GM19467 (cell line): ENCODE measurements around the gene AFF4.
"Not testable (repeated sequence)": the region's sequence is repeated elsewhere in the genome, so short reads cannot be mapped to it uniquely, and the experiment has no call there.

Experiments
- ATAC-seq: cut with Tn5 transposase; IDR thresholded peaks from one replicate; pipeline ENCODE4 v1.9.1; 2021; ENCODE audit warnings: mild to moderate bottlenecking, moderate library complexity; ENCODE audit not compliant: unreplicated experiment

The AFF4 gene, protein sequence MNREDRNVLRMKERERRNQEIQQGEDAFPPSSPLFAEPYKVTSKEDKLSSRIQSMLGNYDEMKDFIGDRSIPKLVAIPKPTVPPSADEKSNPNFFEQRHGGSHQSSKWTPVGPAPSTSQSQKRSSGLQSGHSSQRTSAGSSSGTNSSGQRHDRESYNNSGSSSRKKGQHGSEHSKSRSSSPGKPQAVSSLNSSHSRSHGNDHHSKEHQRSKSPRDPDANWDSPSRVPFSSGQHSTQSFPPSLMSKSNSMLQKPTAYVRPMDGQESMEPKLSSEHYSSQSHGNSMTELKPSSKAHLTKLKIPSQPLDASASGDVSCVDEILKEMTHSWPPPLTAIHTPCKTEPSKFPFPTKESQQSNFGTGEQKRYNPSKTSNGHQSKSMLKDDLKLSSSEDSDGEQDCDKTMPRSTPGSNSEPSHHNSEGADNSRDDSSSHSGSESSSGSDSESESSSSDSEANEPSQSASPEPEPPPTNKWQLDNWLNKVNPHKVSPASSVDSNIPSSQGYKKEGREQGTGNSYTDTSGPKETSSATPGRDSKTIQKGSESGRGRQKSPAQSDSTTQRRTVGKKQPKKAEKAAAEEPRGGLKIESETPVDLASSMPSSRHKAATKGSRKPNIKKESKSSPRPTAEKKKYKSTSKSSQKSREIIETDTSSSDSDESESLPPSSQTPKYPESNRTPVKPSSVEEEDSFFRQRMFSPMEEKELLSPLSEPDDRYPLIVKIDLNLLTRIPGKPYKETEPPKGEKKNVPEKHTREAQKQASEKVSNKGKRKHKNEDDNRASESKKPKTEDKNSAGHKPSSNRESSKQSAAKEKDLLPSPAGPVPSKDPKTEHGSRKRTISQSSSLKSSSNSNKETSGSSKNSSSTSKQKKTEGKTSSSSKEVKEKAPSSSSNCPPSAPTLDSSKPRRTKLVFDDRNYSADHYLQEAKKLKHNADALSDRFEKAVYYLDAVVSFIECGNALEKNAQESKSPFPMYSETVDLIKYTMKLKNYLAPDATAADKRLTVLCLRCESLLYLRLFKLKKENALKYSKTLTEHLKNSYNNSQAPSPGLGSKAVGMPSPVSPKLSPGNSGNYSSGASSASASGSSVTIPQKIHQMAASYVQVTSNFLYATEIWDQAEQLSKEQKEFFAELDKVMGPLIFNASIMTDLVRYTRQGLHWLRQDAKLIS

DNA sequence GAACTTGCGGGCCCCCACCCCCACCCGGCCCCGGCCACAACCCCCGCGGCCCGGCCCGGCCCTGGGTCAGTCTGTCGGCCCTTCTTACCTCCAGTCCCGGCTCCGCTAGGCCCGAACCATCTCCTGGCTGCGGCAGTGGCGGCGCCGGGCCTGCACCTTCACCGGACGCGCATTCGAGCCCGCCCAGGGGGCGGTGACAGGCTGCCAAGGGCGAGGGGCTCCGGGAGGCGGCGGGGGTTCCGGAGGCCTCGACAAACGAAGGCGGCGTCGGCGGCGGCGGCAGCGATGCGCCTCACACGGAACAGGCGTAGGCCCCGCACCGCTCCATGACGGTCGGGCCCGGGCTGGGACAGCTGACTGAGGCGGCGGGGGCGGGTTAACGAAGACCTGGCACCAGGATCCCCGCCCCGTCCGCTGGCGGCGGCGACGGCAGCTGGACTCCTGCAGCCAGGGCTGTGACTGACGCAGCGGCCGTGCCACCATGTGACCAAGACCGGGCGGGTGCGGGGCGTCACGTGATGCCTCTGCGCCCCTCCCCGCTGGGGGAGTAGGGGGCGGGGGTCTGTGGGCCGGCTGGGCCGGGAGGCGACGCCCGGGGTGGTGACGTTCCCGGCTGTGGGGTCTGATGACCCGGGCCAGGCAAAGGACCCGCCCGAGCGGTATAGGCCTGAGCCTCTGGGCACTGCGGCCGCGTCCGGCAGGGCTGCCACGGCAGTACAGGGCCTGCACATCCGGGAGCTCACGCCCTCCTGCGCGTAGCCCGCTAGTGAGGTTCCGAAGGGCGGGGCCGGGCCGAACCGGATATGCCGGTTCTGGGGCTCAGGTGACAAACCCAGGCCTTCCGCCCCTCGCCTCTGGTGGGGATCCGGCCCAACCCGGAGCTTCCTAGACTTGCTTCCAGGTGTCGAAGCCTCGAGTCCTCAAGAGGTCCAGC lies at the start of gene AFF4:
Gene AFF4 (minus strand): TSS at position 464 of the 934 bp plus-strand sequence. CDS start 26,445 bp downstream, outside the sequence.
- ATAC-seq, result peak; percentile 94

DNA sequence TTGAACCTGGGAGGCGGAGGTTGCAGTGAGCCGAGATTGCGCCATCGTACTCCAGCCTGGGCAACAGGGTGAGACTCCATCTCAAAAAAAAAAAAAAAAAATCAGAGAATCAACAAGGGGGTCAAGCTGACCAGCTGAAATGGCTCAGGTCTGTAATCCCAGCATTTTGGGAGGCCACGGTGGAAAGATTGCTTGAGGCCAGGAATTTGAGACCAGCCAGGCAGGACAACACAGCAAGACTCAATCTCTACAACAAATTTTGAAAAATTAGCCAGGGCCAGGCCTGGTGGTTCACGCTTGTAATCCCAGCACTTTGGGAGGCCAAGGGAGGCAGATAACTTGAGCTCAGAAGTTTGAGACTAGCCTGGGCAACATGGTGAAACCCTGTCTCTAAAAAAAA lies 45.0 kb upstream of the AFF4 start:
- ATAC-seq, result not testable (repeated sequence)

DNA sequence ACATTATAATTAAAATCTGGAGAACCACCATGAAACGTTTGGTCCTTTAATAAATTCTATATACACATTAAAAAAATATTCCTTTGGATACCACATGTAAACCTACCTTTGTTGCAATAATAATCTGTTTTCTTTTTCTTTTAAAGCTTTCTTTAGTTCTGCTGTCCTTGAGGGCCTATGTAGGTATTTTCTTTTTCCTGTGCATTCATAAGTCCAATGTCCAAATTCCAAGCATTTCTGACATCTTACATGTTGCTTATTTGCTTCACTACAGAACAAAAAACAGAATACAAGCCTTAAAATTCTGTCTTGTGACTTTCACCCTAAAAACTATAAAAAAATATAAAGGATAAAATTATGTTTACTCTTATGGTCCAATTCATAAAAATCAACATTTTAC lies 43.2 kb upstream of the AFF4 start:
- no peak for ATAC-seq

DNA sequence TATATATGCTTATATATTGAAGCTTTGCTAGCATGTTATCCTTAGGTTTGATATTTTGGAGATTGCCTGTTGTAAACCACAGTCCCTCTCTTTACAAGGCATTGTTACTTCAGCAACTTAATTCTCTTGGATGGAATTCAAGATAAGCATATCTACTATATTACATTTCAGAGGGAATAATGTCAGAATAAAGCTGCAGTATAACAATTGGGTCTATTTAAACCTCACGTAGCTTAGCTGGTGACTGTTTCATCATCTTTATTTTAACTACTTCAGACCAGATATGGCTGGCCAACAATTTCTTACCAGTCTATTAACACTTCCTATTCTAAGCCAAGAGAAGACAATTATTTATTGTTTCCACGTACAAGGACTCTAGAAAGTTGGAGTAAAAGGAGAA lies 35.8 kb upstream of the AFF4 start:
- no peak for ATAC-seq

DNA sequence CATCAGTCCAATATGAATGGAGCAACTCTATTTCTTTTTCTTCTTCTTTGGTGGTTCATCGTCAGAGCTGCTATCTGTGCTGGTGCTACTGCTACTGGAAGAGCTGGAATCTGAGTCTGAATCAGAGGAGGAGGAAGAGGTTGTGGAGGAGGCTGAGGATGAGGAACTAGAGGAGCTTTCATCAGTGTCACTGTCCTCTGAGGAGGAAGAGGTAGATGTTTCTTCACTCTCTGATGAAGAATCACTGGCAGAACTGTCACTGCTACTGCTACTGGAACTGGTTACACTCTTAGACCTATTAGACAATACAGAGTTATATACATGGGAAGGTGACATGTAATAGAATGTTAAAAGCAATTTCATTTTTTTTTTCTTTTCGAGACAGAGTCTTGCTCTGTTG lies 35.1 kb upstream of the AFF4 start:
- no peak for ATAC-seq

DNA sequence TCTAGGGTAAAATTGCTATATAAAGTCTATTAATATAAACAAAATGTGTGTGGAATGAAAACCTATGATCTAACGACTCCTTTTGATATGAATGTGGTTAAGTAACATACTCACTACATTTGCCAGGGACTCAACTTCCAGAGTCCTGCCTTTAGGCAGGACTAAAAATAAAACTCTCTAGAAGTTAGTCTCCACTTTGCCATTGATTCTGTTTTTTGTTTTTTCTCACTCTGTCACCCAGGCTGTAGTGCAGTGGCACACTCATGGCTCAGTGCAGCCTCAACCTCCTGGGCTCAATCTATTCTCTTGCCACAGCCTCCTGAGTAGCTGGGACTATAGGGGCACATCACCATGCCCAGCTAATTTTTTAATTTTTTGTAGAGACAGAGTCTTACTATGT lies 32.9 kb upstream of the AFF4 start:
- no peak for ATAC-seq

DNA sequence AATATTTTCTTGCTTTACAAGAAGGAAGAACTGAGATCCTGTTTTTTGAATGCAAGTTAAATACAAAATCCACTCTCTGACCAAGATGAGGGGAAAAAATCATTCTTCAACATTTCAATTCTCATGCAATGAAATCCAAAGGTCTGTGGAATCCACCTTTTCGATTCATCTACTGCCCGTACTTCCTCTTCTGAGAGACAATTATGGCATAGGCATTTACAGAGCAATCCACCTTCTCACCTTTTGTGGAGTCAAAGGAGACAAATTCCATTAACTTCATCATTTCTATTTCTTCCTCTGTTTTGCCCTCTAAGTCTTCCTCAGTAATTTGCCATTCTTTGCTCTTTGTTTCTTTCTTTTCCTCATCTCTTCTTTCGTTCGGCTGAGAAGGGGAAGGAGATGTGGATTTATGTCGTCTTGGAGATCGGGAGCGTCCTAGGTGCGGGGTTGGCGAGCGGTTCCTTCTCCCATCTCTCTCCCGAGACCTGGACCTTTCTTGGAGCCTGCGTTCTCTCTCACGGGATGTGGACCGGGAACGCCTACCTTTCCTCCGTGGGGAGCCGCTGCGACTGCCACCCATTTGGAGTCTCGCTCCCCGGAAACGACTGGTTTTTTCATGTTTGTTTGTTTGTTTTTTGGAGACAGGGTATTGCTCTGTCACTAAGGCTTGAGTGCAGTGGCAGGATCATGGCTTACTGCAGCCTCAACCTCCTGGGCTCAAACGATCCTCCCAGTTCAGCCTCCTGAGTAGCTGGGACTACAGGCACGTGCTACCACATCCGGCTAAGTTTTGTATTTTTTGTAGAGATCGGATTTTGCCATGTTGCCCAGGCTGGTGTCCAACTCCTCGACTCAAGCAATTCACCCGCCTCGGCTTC lies 24.3 kb upstream of the AFF4 start:
- no peak for ATAC-seq

DNA sequence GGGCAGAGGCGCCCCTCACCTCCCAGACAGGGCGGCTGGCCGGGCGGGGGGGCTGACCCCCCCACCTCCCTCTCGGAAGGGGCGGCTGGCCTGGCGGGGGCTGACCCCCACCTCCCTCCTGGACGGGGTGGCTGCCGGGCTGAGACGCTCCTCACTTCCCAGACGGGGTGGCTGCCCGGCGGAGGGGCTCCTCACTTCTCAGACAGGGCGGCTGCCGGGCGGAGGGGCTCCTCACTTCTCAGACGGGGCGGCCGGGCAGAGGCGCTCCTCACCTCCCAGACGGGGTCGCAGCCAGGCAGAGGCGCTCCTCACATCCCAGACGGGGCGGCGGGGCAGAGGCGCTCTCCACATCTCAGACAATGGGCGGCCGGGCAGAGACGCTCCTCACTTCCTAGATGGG lies 19.5 kb upstream of the AFF4 start:
- ATAC-seq, result not testable (repeated sequence)

DNA sequence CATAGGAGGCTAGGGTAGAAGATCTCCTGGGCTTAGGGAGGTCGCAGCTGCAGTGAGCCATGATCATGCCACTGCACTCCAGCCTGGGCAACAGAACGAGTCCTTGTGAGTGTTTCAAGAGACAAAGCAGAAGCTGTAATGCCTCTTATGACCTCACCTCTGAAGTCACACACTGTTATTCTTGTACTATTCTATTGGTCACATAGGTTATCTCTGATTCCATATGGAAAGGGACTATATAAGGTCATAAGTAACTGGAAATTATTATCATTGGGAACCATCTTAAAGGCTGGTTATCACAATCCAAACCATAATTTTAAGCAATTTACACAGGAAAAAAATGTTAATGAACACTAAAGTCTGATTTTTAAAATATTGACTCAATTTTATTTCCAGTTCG lies 17.9 kb upstream of the AFF4 start:
- ATAC-seq, result no peak

DNA sequence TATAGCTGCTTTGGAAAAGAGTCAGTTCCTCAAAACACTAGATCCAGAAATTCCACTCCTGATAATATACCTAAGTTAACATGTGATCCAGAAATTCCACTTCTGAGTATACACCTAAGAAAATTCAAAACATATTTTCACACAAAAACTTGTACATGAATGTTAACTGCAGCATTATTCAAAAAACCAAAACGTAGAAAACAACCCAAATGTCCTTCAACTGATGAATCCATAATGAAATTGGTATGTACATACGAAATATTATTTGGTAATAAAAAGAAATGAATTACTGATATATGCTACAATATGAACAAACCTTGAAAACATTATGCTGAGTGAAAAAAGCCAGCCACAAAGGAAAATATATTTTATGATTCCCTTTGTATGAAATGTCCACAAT lies 16.5 kb upstream of the AFF4 start:
- ATAC-seq, result no peak

DNA sequence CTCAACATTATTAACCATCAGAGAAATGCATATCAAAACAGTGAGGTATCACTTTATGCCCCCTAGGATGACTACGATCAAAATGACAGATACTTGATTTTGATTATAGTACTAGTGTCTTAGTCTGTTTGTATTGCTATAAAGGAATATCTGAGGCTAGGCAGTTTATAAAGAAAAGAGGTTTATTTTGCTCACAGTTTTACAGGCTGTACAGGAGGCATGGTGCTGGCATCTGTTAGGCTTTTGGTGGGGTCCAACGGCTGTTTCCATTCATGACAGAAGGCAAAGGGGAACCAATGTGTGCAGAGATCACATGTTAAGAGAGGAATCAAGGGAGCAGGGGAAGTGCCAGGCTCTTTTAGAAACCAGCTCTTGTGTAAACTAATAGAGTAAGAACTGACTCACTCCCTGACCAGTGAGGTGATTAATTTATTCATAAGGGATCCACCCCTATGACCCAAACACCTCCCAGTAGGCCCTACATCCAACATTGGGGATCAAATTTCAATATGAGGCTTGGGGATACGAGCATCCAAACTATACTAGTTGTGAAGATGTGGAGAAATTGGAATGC lies 16.0 kb upstream of the AFF4 start:
- no peak for ATAC-seq

DNA sequence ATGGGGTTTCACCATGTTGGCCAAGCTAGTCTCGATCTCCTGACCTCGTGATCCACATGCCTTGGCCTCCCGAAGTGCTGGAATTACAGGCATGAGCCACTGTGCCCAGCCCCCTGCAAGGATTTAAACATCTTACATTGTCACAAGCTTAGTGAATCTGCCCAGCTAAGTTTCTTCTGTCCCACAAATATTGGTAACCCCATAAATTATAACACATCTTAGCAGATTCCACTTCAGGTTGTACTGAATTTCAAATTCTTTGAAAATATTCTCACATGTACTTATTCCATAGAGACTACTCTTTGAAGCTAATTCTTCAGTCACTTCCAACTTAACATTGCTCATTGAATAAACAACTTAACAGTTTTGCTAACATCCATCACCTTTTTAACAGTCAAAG lies 13.4 kb upstream of the AFF4 start:
- ATAC-seq, result no peak

DNA sequence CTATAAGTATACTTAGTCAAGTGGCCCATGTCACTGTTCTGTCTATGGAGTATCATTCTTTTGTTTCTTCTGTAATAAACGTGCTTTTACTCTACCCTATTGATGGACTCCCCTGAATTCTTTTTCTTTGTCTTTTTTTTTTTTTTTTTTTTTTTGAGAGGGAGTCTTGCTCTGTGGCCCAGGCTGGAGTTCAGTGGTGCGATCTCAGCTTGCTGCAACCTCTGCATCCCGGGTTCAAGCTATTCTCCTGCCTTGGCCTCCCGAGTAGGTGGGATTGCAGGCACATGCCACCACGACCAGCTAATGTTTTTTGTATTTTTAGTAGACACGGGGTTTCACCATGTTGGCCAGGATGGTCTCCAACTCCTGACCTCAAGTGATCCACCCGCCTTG lies 9.0 kb upstream of the AFF4 start:
- not testable (repeated sequence) for ATAC-seq

DNA sequence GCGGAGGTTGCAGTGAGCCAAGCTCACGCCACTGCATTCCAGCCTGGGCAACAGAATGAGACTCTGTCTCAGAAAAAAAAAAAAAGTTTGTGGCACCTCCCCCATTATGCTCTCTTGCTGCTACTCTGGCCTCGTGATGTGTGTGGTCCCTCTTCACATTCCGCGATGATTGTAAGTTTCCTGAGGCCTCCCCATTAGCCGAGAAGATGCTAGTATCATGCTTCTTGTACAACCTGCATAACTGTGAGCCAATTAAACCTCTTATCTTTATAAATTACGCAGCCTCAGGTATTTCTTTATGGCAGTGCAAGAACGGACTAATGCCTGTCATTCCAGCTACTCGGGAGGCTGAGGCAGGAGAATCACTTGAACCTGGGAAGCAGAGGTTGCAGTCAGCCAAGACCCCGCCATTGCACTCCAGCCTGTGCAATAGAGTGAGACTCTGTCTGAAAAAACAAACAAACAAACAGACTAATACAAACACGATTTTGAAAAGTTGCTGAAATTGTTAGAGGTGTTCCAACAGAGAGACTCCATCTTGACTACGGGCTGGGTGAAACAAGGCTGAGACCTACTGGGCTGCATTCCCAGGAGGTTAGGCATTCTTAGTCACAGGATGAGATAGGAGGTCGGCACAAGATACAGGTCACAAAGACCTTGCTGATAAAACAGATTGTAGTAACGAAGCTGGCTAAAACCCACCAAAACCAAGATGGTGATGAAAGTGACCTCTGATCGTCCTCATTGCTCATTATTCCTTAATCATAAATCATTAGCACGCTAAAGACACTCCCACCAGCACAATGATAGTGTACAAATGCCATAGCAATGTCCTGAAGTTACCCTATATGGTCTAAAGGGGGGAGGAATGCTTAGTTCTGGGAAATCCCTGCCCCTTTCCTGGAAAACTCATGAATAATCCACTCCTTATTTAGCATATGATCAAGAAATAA lies 8.3 kb upstream of the AFF4 start:
- ATAC-seq, result no peak

DNA sequence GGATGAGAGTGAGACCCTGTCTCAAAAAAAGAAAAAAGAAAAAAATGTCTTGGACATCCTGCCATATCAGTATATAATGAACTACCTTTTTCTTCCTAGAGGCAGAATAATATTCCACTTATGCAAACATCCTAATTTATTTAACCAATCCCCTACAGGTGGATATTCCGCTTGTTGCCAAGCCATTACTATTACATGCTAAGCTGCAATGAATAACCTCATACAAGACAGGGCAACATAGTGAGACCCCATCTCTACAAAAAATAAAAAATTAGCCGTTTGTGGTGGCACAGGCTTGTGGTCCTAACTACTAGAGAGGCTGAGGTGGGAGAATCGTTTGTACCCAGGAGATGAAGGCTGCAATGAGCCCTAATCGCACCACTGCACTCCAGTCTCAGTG lies 1.7 kb upstream of the AFF4 start:
- ATAC-seq, result no peak

DNA sequence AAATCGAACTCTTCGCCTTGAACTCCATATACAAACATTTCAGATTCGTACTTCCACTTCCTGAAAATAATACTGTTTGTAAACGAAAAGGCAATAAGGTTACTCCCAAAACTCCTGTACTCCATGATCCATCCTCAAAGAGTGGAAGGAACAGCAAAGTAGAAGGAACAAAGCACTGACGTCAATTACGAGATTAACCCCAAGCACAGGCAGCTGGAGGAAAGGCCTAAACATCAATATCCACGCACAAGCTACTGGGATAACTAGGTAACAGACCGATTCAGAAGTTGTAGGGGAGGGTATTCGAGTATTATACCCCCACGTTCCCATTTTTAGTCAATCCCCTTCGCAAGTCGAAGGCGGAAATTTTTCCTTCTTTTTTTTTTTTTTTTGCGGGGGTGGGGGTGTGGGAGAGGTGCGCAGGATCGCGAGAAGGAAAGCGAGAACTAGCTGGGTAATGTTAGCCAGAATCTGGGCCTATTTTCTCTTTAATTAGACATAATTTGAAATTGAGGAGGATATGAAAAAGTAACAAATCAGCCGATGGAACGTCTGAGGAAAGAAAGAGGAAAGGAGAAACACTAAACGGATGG lies 909 bp downstream of the AFF4 start:
- no peak for ATAC-seq

DNA sequence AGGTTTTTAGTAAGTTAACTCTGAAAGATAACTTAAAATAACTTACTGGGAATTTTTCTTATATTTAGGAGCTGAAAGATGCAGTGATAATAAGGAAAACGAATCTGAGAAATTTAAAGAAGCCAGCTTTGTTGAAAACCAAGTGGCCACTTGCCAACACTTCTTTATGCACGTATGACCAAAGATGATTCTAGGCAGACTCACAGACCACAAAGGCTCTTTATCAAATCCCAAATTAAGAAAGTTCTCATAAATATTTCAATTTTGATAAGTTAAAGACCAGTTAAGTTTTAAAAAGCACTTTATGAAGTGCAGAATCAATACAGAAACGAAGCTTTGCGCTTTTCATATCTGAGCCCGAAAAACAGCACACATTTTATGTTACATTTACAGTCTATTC lies 1.5 kb downstream of the AFF4 start:
- no peak for ATAC-seq
